GM21737 (cell line): ENCODE results near the gene CLDN5.
"Not testable (repeated sequence)": the region's sequence is repeated elsewhere in the genome, so short reads cannot be mapped to it uniquely, and the experiment has no call there.

Experiments
- ATAC-seq: cut with Tn5 transposase; IDR thresholded peaks from one replicate; pipeline ENCODE4 v1.9.1; 2021; ENCODE audit warnings: mild to moderate bottlenecking, moderate library complexity; ENCODE audit not compliant: unreplicated experiment

CLDN5 gene

DNA sequence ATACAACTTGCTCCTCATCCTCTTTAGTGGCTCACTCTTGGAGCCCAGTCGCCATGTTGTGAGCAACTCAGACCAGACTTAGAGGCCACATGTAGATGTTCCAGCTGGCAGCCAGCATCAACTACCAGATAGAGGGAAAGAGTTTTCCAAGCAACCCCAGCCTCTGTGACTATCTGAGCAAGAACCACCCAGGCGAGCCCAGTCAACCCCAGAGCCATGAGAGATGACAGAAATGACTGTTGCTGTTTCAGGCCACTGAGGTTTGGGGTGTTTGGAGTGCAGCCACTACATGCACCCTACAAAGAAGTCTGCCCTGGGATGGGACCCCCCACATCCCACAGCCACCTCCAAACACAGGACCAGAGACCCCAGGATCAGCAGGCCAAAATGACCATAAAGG is 24.8 kb upstream of the CLDN5 start:
- ATAC-seq: no peak

DNA sequence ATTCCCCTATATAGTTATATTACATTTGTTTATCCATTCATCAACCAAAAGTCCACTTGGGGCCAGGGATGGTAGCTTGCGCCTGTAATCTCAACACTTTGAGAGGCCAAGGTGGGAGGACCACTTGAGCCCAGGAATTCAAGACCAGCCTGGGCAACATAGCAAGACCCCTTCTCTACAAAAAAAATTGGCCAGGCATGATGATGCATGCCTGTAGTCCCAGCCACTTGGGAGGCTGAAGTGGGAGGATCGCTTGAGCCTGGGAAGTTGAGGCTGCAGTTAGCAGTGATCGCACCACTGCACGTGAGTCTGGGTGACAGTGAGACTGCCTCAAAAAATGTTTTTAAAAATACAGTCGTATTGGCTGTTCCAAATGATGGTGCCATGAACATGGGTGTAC is 24.2 kb upstream of the CLDN5 start:
- ATAC-seq: not testable (repeated sequence)

DNA sequence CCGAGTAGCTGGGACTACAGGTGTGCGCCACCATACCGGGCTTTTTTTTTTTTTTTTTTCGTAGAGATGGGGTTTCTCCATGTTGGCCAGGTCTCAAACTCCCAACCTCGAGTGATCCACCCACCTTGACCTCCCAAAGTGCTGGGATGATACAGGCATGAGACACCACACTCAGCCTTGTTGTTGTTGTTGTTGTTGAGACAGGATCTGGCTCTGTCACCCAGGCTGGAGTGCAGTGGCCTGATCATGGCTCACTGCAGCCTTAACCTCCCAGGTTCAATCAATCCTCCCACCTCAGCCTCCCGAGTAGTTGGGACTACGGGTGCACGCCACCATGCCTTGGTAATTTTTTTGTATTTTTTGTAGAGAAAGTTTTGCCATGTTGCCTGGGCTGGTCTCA is 23.4 kb upstream of the CLDN5 start:
- ATAC-seq: no peak

DNA sequence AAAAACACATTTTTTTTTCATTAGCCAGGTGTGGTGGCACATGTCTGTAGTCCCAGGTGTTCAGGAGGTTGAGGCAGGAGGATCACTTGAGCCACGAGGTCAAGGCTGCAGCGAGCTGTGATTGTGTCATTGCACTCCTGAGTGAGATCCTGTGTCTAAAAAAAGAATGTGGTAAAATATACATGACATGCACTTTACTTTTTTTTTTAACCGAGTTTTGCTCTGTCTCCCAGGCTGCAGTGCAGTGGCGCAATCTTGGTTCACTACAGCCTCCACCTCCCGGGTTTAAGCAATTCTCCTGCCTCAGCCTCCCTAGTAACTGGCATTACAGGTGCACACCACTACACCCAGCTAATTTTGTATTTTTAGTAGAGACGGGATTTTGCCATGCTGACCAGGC is 22.5 kb upstream of the CLDN5 start:
- no peak for ATAC-seq

DNA sequence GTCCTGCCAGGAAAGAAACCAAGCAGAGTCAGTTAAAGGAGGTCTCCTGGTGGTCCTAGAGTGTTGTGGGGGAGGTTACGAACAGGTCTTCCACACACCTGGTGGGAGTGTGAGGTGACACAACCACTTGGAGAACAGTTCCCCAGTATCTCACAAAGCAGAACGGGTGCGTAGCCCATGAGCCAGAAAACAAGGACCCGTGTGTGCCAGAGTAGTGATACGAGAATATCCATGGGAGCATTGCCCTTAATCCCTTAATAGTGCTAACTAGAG is 21.7 kb upstream of the CLDN5 start:
- ATAC-seq: no peak

DNA sequence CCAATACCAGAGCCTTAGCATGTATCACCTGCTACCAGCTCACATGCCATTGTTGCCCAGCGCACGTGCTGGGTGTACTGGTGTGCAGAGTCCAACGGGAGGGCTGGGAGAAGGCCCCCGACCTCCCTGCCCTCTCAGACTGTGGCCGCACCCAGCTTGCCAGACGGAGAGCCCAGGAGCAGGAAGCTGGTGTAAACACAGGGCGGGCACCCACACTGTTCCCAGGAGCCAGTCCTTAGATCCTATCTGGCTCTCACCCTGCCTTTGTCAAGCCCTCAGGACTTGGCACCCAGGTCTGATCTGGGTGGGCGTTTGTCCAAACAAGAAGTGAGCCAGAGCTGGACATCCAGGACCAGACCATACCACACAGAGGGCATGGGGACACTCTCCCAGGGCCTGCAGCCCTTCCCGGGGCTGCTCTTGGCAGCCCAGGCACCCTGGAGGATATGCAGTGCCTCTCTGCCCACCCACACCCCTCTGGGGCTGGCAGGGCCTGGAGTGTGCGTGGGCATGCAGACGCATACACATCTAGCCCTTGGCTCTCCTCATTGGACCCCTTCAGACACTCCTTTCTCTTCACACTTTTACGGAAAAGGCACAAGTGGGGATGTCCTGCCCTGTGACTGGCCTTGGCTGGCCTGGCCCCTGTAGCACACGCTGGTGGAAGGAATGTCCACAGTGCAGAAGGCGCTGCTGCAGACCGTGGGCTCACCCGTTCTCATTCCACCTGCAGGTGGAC is 19.9 kb upstream of the CLDN5 start:
- ATAC-seq: no peak

DNA sequence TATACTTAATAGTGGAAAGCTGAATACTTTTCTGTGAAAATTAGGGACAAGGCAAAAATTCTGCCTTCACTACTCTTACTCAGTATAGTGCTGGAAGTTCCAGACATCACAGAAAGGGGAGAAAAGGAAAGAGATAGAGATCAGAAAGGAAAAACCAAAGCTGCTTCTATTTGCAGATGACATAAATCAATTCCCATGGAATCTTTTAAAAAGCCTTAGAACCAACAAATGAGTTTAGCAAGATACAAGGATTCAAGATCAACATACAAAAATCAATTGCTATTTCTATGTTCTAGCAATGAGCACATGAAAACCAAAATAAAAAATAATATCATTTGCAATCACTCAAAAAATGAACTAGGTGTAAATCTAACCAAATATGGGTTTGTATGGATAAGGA is 16.2 kb upstream of the CLDN5 start:
- no peak for ATAC-seq

DNA sequence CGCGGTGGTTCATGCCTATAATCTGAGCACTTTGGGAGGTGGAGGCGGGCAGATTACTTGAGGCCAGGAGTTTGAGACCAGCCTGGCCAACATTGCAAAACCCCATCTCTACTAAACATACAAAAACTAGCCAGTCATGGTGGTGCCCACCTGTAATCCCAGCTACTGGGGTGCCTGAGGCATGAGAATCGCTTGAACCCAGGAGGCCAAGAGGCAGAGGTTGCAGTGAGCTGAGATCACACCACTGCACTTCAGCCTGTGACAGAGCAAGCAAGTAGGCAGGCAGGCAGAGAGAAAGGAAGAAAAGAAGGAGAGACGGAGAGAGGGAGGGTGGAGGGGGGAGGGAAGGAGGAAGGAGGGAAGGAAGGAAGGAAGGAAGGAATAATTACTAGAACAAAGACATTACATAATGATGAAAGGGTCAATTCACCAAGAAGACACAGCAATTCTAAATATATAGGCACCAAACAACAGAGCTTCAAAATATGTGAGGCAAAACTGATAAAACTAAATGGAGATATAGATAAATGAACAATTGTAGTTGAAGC is 13.8 kb upstream of the CLDN5 start:
- no peak for ATAC-seq

DNA sequence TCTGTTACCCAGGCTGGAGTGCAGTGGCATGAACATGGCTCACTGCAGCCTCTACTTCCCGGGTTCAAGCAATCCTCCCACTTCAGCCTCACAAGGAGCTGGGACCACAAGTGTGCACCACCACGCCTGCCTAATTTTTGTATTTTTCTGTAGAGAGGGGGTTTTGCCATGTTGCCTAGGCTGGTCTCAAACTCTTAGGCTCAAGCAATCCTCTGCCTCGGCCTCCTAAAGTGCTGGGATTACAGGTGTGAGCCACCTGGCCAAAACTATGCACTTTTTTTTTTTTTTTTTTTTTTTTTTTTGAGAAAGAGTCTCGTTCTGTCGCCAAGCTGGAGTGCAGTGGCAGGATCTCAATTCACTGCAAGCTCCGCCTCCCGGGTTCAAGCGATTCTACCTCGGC is 12.4 kb upstream of the CLDN5 start:
- no peak for ATAC-seq

DNA sequence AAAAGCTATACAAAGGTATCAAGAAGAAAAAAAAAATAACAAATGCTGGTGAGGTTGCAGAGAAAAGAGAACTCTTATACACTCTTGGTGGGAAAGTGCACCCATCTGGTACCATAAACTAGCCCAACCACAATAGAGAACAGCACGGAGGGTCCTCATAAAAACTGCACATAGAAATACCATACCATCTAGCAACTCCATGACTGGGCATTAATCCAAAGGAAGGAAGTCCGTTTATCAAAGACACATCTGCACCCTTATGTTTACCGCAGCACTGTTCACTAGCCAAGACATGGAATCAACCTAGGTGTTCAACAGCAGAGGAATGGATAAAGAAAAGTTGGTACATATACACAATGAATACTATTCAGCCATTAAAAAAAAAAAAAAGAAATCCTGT is 10.8 kb upstream of the CLDN5 start:
- ATAC-seq: no peak

DNA sequence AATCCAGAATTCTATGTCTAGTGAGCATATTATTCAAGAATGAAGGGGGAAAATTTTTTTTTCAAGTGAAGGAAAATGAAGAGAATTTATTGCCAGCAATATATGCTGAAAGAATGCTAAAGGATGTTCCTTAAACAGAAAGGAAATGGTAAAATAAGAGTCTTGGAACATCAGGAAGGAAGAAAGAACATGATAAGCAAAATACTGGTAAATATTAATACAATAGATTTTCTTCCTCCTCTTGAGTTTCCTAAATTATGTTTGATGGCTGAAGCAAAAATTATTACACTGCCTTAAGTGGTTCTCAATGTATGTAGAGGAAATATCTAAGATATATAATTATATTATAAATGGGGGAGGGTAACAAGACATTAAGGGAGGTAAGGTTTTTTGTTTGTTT is 9.6 kb upstream of the CLDN5 start:
- ATAC-seq: no peak

DNA sequence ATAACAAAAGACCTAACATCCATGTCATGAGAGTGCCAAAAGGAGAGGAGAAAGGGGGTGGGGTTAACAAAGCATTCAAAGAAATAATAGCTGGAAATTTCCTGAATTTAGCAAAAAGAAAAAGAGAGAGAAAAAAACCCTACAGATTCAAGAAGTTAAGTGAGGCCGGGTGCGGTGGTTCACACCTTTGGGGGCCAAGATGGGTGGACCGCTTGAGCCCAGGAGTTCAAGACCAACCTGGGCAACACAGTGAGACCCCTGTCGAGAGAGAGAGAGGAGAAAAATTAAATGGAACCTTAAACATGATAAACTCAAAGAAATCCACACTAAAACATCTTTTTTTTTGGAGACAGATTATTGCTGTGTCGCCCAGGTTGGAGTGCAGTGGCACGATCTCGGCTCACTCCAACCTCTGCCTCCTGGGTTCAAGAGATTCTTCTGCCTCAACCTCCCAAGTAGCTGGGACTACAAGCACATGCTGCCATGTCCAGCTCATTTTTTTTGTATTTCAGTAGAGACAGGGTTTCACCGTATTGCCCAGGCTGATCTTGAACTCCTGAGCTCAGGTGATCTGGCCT is 8.9 kb upstream of the CLDN5 start:
- no peak for ATAC-seq

DNA sequence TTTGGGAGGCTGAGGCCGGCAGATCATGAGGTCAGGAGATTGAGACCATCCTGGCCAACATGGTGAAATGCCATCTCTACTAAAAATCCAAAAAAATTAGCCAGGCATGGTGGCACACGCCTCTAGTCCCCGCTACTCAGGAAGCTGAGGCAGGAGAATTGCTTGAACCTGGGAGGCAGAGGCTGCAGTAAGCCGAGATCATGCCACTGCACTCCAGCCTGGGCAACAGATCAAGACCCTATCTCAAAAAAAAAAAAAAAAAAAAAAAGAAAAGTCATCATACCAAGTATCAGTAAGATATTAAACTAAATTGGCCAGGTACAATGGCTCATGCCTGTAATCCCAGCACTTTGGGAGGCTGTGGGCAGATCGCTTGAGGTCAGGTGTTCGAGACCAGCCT is 7.1 kb upstream of the CLDN5 start:
- not testable (repeated sequence) for ATAC-seq

DNA sequence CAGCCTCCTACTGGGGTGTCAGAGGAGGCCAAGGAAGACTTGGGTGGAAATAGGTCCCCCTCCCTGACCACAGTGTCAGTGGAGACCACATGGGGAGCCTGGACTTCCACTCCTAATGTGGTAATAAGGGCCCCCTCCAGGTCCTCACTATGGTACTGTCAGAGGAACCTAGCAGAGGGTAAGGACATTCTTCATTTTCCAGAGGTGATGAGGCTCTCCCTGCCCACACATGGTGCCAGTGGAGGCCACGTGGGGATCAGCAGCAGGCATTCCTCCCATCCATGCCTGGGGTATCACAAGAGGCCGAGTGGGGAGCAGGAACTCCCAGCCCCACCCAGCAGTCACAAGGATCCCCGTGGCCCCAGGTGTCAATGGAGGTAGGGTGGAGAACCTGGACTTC is 6.5 kb upstream of the CLDN5 start:
- no peak for ATAC-seq

DNA sequence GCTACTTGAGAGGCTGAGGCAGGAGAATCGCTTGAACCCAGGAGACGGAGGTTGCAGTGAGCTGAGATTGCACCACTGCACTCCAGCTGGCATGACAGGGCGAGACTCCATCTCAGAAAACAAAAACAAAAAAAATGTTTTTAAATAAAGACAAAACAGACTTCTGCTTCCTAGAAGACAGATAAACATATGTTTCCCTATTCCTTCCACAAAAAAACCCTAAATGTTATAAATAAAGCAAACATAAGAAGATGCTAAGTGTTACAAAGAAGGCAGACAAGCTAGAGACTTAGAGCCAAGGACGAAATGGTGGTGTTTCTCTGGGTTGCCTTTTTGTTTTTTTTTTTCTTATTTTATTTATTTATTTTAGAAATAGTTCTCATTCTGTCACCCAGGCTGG is 5.6 kb upstream of the CLDN5 start:
- ATAC-seq: no peak

DNA sequence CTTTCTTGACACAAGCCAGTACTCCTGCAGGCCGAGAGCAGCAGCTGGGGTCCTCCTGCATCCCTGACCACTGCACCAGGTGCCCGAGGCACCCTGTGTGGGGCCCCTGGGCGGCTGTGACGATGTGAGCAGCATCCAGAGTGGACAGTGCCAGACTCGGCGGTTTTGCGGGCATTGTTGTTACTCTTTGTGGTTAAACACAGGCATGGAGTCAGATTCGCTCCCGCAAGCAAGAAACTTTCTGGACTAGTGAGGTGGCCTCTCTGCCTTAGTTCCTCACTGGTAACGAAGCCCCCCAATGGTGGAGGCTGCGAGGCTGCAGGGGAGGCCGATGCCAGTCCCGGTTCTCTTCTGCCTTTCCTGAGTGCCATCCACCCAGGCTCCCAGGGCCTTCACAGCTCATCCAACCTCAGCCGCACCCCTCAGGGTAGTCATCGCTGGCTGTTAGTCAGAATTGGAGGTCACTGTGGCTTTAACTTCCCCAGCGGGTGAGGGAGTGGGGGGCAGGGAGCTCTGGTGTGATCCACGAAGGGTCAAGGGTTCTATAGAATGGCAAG is 3.7 kb upstream of the CLDN5 start:
- ATAC-seq: no peak

DNA sequence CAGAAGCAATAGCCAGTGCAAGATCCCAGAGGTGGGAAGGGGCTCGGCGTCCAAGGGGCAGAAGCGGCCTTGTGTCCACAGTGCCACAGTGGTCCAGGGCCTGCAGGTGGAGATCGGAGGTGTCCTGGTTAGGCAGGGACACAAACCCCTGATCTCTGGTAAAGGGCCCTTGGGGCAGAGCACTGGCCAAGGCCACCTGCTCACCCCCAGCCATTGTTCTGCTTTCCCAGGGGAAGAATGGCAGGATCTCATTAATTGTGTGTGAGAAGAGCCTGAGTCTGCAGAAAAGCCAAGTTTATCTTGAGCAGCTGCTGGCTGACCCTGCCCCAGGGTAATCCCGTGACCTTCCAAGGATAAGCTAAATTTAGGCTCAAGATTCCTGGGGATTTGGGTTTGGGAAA is 3.1 kb upstream of the CLDN5 start:
- no peak for ATAC-seq

DNA sequence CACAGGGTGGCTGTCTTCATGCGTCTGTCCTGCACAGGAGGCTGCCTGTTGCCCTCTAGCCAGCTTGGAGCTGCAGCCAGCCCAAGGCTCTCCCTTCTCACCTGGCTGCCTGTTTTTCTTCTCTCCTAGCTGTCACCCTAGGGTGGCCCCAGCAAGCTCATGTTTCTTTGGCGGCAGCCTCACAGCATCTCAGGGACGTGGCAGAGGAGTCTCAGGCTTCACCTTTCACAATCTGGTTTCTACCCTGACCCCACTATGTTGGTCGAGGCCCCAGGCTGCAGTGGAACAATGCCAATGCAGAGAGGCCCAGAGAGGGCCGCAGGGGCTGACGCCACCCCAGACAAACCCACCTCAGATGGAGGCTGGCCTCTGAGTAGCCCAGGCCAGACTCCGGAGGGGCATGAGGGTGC is 2.5 kb upstream of the CLDN5 start:
- no peak for ATAC-seq

DNA sequence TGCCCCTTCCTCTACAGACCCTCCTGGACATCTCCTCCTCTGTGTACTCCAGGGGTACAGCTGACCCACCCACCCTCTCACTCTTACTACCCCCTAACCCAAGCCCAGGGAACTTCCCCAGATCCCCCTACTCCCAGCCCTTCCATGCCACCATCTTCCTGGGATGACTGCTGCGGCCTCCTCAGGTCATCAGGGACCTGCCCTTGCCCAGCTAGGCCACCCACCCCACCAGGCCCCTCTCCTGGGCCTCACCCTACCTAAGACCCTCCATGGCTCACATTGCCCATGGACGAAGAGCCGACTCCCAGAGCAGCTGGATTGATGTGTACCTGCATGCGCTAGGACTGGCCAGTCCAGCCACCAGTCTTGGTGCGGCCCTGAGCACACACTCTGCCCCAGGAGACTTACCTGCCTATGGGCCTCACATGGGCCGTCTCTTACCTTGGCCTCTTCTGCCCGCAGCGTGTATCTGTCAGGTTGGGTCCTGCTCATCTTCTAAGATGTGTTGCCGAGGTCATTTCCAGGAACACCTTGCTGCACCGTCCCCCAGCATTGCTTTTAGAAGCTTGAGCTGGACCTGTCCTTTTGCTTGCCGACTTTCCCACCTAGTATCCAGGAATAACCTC is 2.0 kb upstream of the CLDN5 start:
- ATAC-seq: no peak

DNA sequence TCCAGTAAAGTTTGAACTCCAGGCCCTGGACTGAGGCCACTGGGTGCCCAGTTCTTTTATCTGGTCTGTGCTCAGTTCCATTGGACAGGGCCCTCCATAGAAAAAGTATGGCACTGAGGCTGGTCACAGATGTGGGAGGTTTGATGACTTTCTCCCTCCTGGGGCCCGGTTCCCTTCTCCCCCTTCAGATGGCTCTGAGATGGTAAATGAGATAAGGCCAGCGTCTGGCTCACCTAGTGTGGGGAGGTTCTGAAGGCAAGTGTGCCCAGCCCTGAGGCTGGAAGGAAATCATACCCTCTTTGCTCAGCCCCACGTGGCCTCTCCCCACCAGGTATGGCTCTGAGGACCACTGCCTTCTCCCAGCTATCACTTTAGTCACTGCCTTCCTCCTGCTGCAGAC is 1.5 kb upstream of the CLDN5 start:
- no peak for ATAC-seq

DNA sequence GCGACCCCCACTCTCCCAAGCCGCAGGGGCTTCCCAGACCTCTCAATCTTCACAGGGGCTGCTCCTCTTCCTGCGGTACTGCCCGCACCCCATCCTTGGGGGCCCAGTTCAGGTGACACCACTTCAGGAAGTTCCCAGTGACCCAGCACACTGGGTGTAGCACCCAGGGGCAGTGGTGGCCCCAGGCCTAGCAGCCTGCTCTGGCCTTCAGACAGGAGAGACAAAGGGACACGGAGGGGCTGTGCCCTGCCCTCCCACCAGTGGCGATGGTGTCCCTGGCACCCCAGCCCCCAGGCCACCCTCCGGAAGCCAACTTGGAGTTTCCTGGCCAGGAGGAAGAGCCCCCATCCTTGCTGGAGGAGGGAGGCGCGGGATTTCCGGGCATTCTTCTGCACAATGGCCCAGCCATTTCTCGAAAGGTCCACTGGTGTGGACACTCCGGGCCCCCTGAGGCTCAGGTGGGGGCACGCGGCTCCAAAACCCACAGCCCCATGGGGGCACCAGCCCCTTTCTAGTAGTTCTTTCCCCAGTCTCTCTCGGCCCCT is 978 bp upstream of the CLDN5 start:
- no peak for ATAC-seq
